ENCODE data around the gene MAP3K5. TPM values are rescaled to one million over a fixed set of nuclear protein-coding genes. Genes with fewer than 3 reads are reported as not detected.

Gene MAP3K5
- total and polyA plus RNA-seq, 2 of the 8 experiments (the other 6 are each of a cell fraction or from before 2014, with no cell fraction given) = 0.63 to 2.6 TPM

DNA sequence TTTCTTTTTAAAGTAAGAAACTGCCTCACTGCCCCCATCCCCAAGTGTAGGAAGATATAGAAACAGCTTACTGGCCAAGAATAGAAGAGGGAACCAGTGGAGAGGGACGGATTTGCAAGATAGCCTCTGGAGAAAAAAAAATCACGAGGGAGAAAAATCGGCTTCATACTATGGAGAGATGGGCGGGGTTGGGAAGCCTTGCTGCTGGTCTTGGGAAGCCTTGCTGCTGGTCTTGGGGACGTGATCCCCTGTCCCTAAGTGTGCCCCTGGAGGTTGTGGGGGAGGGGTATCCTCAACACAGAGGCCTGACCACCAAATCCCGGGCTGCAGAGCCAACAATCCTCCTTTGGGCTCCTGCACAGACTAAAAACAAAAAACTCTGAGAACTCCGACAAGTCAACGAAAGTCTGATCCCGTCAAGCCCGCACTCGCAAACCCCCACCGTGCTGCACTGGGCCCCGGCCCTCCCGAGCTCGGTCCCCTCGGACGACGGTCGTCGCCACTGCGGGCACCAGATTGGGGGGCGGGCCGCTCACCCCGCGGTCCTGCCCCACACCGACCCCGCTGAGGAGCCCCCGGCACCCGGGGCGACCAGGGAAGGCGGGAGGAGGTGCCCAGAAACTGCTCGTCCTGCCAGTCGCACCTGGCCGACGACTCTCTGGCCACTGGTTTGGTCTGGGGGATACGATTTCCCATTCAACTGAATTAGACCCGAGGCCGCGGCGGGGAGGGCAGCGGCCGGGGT lies 242.8 kb downstream of the MAP3K5 start (continued):
- TF ChIP-seq CBX8 (IDR thresholded peaks at IDR 0.05; ENCODE audit: borderline replicate concordance, low read depth, low read length) (no peak), POLR2A (IDR thresholded peaks at IDR 0.05; ENCODE audit: control extremely low read depth in 1 of 2, low read depth in 2 of 2, low read length in 2 of 2) (peak in 1 of 2 experiments; percentile 24; a peak in 1 of 3 replicates), CHD1 (IDR thresholded peaks at IDR 0.05; ENCODE audit: low read depth, low read length) (no peak), ASH2L (IDR thresholded peaks at IDR 0.05; ENCODE audit: low read length) (peak; percentile 88), KDM4A (IDR thresholded peaks at IDR 0.05; ENCODE audit: low read depth, low read length, severe bottlenecking) (peak; percentile 88)

All from H1 (cell line).